HG03342 (cell line): ENCODE results near the gene CCDC70.

ENCODE experiments used
- ATAC-seq: cut with Tn5 transposase; IDR thresholded peaks from one replicate; pipeline ENCODE4 v1.9.1; 2021; ENCODE audit warnings: mild to moderate bottlenecking, moderate library complexity; ENCODE audit not compliant: unreplicated experiment

Gene CCDC70

GRCh38 chr13:51856998-51857397 is 4.8 kb upstream of the CCDC70 start:
- ATAC-seq = no peak

GRCh38 chr13:51858433-51859247 is 3.1 kb upstream of the CCDC70 start:
- ATAC-seq = no peak

- no peak for ATAC-seq
Measured at GRCh38 chr13:51862957-51863356, 1.2 kb downstream of the CCDC70 start.

- no peak for ATAC-seq
Measured at GRCh38 chr13:51865838-51866237, 4.1 kb downstream of the CCDC70 start.

GRCh38 chr13:51867062-51867461 is 5.3 kb downstream of the CCDC70 start:
- ATAC-seq = no peak

- no peak for ATAC-seq
Measured at GRCh38 chr13:51869916-51870315, 8.1 kb downstream of the CCDC70 start.

- ATAC-seq = no peak
Measured at GRCh38 chr13:51870616-51871015, 8.8 kb downstream of the CCDC70 start.

- ATAC-seq = no peak
Measured at GRCh38 chr13:51873117-51873798, 11.5 kb downstream of the CCDC70 start.

GRCh38 chr13:51873837-51874236 is 12.1 kb downstream of the CCDC70 start:
- ATAC-seq = no peak

GRCh38 chr13:51874651-51875050 is 12.9 kb downstream of the CCDC70 start:
- ATAC-seq = no peak

- ATAC-seq = no peak
Measured at GRCh38 chr13:51879133-51879532, 17.4 kb downstream of the CCDC70 start.

GRCh38 chr13:51881296-51881695 is 19.5 kb downstream of the CCDC70 start:
- no peak for ATAC-seq

GRCh38 chr13:51882570-51883225 is 20.9 kb downstream of the CCDC70 start:
- no peak for ATAC-seq

- ATAC-seq = no peak
Measured at GRCh38 chr13:51883226-51883600, 21.4 kb downstream of the CCDC70 start.

- ATAC-seq = no peak
Measured at GRCh38 chr13:51885651-51886050, 23.9 kb downstream of the CCDC70 start.

- no peak for ATAC-seq
Measured at GRCh38 chr13:51887468-51887867, 25.7 kb downstream of the CCDC70 start.

- no peak for ATAC-seq
Measured at GRCh38 chr13:51892657-51893056, 30.9 kb downstream of the CCDC70 start.

- ATAC-seq = no peak
Measured at GRCh38 chr13:51894239-51894638, 32.5 kb downstream of the CCDC70 start.

- peak; percentile 88 for ATAC-seq
Measured at GRCh38 chr13:51895906-51896888, 34.4 kb downstream of the CCDC70 start.

GRCh38 chr13:51900471-51900870 is 38.7 kb downstream of the CCDC70 start:
- ATAC-seq = no peak

- ATAC-seq = no peak
Measured at GRCh38 chr13:51902776-51903175, 41.0 kb downstream of the CCDC70 start.
